PC-9 (cell line): ENCODE results near the gene RPEL1. TPM values are rescaled to one million over a fixed set of nuclear protein-coding genes. Genes with fewer than 3 reads are reported as not detected.

ENCODE experiments used
- BruUV-seq: library from RNA; stranded (reverse); fragments of 400-500 nt; replicated peaks from 2 replicates; lab custom pipeline; 2021; lab: Mats Ljungman, UMichigan
- CTCF ChIA-PET: fragments of 300-600 bp; sonication (Branson Sonifier 250); formaldehyde crosslinking; loops from one replicate; lab custom pipeline; 2022; ENCODE audit warnings: antibody characterized with exemption; lab: Charles Lee
- POLR2A ChIA-PET: fragments of 300-600 bp; sonication (Branson Sonifier 250); formaldehyde crosslinking; loops from one replicate; lab custom pipeline; 2022; ENCODE audit warnings: antibody characterized with exemption; ENCODE audit not compliant: unreplicated experiment; lab: Charles Lee
- DNase-seq, 2 experiments: peaks; one replicate each; pipeline versions ENCODE4 v3.0.0 to v3.0.0-alpha.2; 2015 to 2022; ENCODE audit warnings: mixed read lengths in 1 of 2
- H2AFZ ChIP-seq: fragments of 200-600 bp; sonication (generic); 2 replicates; pipeline ENCODE4 v1.8.1; 2017; ENCODE audit warnings: antibody characterized with exemption
- H3F3A ChIP-seq: fragments of 200-600 bp; sonication (generic); 2 replicates; pipeline ENCODE4 v1.8.1; 2017; ENCODE audit warnings: antibody characterized with exemption, mild to moderate bottlenecking, low read depth; ENCODE audit not compliant: insufficient read depth
- H3K27ac ChIP-seq: fragments of 200-600 bp; sonication (generic); 2 replicates; pipeline ENCODE4 v1.6.1; 2016; ENCODE audit warnings: mixed run types
- H3K27me3 ChIP-seq: fragments of 200-600 bp; sonication (generic); 2 replicates; pipeline ENCODE4 v1.6.1; 2016; ENCODE audit warnings: low read depth, mixed run types; ENCODE audit not compliant: insufficient read depth
- H3K36me3 ChIP-seq: fragments of 200-600 bp; sonication (generic); 2 replicates; pipeline ENCODE4 v1.6.1; 2016; ENCODE audit warnings: low read depth, mixed run types
- H3K4me1 ChIP-seq: fragments of 200-600 bp; sonication (generic); replicated peaks from 2 replicates; pipeline ENCODE4 v1.6.1; 2016; ENCODE audit warnings: mixed run types; ENCODE audit not compliant: insufficient read depth
- H3K4me2 ChIP-seq: fragments of 200-600 bp; sonication (generic); 2 replicates; pipeline ENCODE4 v1.6.1; 2017; ENCODE audit warnings: mixed run types
- H3K4me3 ChIP-seq: fragments of 200-600 bp; sonication (generic); 2 replicates; pipeline ENCODE4 v1.6.1; 2016; ENCODE audit warnings: mixed run types
- H3K79me2 ChIP-seq: fragments of 200-600 bp; sonication (generic); 2 replicates; pipeline ENCODE4 v1.6.1; 2017; ENCODE audit warnings: low read depth, mixed run types
- H3K9me2 ChIP-seq: fragments of 200-600 bp; sonication (generic); 2 replicates; pipeline ENCODE4 v1.8.1; 2017; ENCODE audit warnings: mild to moderate bottlenecking; ENCODE audit not compliant: insufficient read depth
- H3K9me3 ChIP-seq: fragments of 200-600 bp; sonication (generic); 2 replicates; pipeline ENCODE4 v1.8.1; 2016; ENCODE audit warnings: low read depth; ENCODE audit not compliant: insufficient read depth
- H4K20me1 ChIP-seq: fragments of 200-600 bp; sonication (generic); 2 replicates; pipeline ENCODE4 v1.8.1; 2017; ENCODE audit not compliant: insufficient read depth
- CTCF ChIP-seq: fragments of 200-600 bp; sonication (generic); conservative IDR thresholded peaks from 2 replicates; pipeline ENCODE4 v1.6.1; 2017; ENCODE audit warnings: mixed run types, antibody characterized with exemption, mild to moderate bottlenecking, moderate library complexity
- EZH2 ChIP-seq: fragments of 200-600 bp; sonication (generic); IDR thresholded peaks from 2 replicates; pipeline ENCODE4 v1.8.0; 2017; ENCODE audit warnings: antibody characterized with exemption, low read depth
- intact Hi-C: fragments of 100-400 bp; cut with micrococcal nuclease; formaldehyde crosslinking; loops from one replicate; pipeline ENCODE4 v1.10.0; 2022; ENCODE audit not compliant: unreplicated experiment
- total RNA-seq: library from RNA; stranded (reverse); gene quantifications from 2 replicates; pipeline ENCODE4 v1.2.3, GENCODE V29; 2021

Gene RPEL1
- total RNA-seq, 1 experiment from 2014 or later = not detected

DNA sequence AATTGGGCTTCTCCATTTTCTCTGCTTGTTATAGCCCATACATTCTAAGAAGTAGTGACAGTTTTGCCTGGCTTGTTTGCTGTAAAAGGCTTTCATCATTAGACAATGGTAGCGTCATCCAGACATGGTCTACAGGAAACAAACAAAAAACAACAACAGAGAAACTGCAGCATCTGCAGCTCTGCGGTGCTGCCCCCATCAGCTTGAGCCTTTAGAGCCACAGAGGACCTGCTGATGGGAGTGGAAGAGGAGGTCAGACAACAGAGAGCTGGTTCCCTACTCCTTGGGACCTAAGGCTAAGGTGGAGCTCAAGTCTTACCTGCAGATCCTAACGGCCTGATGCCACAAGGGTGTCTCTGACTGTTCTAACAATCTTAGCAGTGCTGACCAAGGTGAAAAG is 34.3 kb downstream of the RPEL1 start:
- ChIA-PET POLR2A (no interaction called here), CTCF (interaction anchor here (0.6 kb wide), 2 partner anchors 11 to 97 kb away, joined by 3 to 8 read pairs; no protein-coding TSS in a partner anchor)
- Histone ChIP-seq H3K27ac (no peak overlapping the region), H2AFZ (no peak overlapping the region), H3K4me2 (no peak overlapping the region), H3K27me3 (no peaks in the 10 kb centered on the region), H3K79me2 (peaks cover 8% of the 10 kb centered on the region; the same call in 1 of the 2 replicates), H3F3A (peaks cover 18% of the 10 kb centered on the region; the same call in 1 of the 2 replicates), H3K4me1 (peaks cover 20% of the 10 kb centered on the region), H3K4me3 (no peak overlapping the region), H3K36me3 (no peaks in the 10 kb centered on the region), H3K9me3 (no peaks in the 10 kb centered on the region), H3K9me2 (no peaks in the 10 kb centered on the region), H4K20me1 (no peaks in the 10 kb centered on the region)
- DNase-seq = no peak
- TF ChIP-seq CTCF (no peak), EZH2 (no peak)
- intact Hi-C loops = no loop called here
- no TSS peak for BruUV-seq

DNA sequence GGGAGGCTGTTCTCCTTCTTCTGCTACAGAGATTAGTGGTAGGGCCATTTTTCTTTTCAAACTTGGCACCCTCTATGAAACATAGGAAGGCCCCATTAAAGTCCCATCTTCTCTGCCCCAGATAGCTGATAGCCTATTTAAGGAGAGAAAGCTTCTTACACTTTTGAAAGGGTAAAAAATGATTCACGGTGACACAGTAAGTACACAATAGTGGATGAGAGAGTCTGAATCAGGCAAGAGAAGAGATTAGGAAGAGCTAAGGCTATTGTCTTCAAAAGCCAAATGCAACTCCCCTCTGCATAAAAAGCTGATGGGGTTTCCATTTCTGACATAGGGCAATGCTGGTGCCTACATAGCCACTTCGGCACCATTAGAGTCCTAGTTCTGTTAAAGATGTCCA is 34.8 kb downstream of the RPEL1 start:
- no TSS peak for BruUV-seq
- ChIA-PET POLR2A (interaction anchor here (0.6 kb wide), 1 partner anchor 1054 kb away, joined by 3 read pairs; the partner anchor contains the start of gene ELOVL3), CTCF (no interaction called here)
- Histone ChIP-seq H3K4me2 (no peak overlapping the region), H3K79me2 (peaks cover 8% of the 10 kb centered on the region; the same call in 1 of the 2 replicates), H4K20me1 (no peaks in the 10 kb centered on the region), H3K9me3 (no peaks in the 10 kb centered on the region), H3F3A (peaks cover 18% of the 10 kb centered on the region; the same call in 1 of the 2 replicates), H3K27ac (no peak overlapping the region), H3K27me3 (no peaks in the 10 kb centered on the region), H3K4me1 (peaks cover 17% of the 10 kb centered on the region), H3K4me3 (no peak overlapping the region), H3K9me2 (no peaks in the 10 kb centered on the region), H3K36me3 (no peaks in the 10 kb centered on the region), H2AFZ (no peak overlapping the region)
- TF ChIP-seq EZH2 (no peak), CTCF (no peak)
- intact Hi-C loops = no loop called here
- DNase-seq = no peak

GRCh38 chr10:103281753-103282152 is 36.1 kb downstream of the RPEL1 start:
- no peaks in the 10 kb centered on the region for H3K9me3 ChIP-seq
- H2AFZ ChIP-seq = no peak overlapping the region
- POLR2A ChIA-PET = interaction anchor here (0.5 kb wide), 1 partner anchor 69 kb away, joined by 4 read pairs; the partner anchor contains the start of gene PCGF6
- no peak for TF ChIP-seq CTCF
- TF ChIP-seq EZH2 = no peak
- H3K9me2 ChIP-seq = no peaks in the 10 kb centered on the region
- peaks cover 8% of the 10 kb centered on the region; the same call in 1 of the 2 replicates for H3K79me2 ChIP-seq
- peaks cover 8% of the 10 kb centered on the region; the same call in 1 of the 2 replicates for H3F3A ChIP-seq
- DNase-seq = no peak
- BruUV-seq = no TSS peak
- H3K27me3 ChIP-seq = no peaks in the 10 kb centered on the region
- no peak overlapping the region for H3K4me3 ChIP-seq
- H3K27ac ChIP-seq = no peak overlapping the region
- H3K36me3 ChIP-seq = no peaks in the 10 kb centered on the region
- no peak overlapping the region for H3K4me2 ChIP-seq
- H4K20me1 ChIP-seq = no peaks in the 10 kb centered on the region
- intact Hi-C loops = no loop called here
- 0 out of 2 replicates have a peak, but pooled peaks cover 6% of the 10 kb centered on the region for H3K4me1 ChIP-seq
- CTCF ChIA-PET = no interaction called here
